ENCODE data around the gene TFAP2A. TPM values are rescaled to one million over a fixed set of nuclear protein-coding genes. Genes with fewer than 3 reads are reported as not detected.

Gene TFAP2A
- total and polyA plus RNA-seq, 8 donors, result 0.17 to 0.97 (median 0.39) TPM

GRCh38 chr6:10398446-10399218, 16.2 kb downstream of the TFAP2A start:
- Histone ChIP-seq H3K4me1 (peaks cover 0 to 6% of the 10 kb centered on the region in 2 donors), H3K36me3 (no peaks in the 10 kb centered on the region), H3K27me3 (peaks cover 89 to 100% of the 10 kb centered on the region in 2 donors), H3K4me3 (no peak overlapping the region), H3K9me3 (no peaks in the 10 kb centered on the region), H3K27ac (no peak overlapping the region)
- ATAC-seq, result no peak
- TF ChIP-seq CTCF (IDR thresholded peaks at IDR 0.05), result no peak
- intact Hi-C loops (cut with DNase I), result no loop called here
- no peak for DNase-seq

GRCh38 chr6:10397756-10398445, 17.0 kb downstream of the TFAP2A start:
- Histone ChIP-seq H3K4me3 (no peak overlapping the region), H3K27me3 (peaks cover 94 to 100% of the 10 kb centered on the region in 2 donors), H3K9me3 (no peaks in the 10 kb centered on the region), H3K4me1 (no peaks in the 10 kb centered on the region), H3K27ac (no peak overlapping the region), H3K36me3 (no peaks in the 10 kb centered on the region)
- intact Hi-C loops (cut with DNase I), result no loop called here
- ATAC-seq (no peak), DNase-seq (no peak)
- no peak for TF ChIP-seq CTCF (IDR thresholded peaks at IDR 0.05)

GRCh38 chr6:10396785-10397184, 18.1 kb downstream of the TFAP2A start:
- no peak for DNase-seq
- H3K9me3 ChIP-seq, result no peaks in the 10 kb centered on the region

GRCh38 chr6:10395704-10396546, 18.9 kb downstream of the TFAP2A start:
- intact Hi-C loops (cut with DNase I), result no loop called here
- DNase-seq, result no peak
- H3K27ac ChIP-seq, result no peak overlapping the region
- no peaks in the 10 kb centered on the region for H3K36me3 ChIP-seq
- no peaks in the 10 kb centered on the region for H3K9me3 ChIP-seq
- peaks cover 93 to 100% of the 10 kb centered on the region in 2 donors for H3K27me3 ChIP-seq
- ATAC-seq, result no peak
- H3K4me3 ChIP-seq, result no peak overlapping the region
- TF ChIP-seq CTCF (IDR thresholded peaks at IDR 0.05), result no peak
- no peaks in the 10 kb centered on the region for H3K4me1 ChIP-seq

More at GRCh38 chr6:10396785-10397184, 18.1 kb downstream of the TFAP2A start:
- Histone ChIP-seq H3K27me3 (peaks cover 92 to 100% of the 10 kb centered on the region in 2 donors), H3K27ac (no peak overlapping the region), H3K4me1 (no peaks in the 10 kb centered on the region), H3K4me3 (no peak overlapping the region), H3K36me3 (no peaks in the 10 kb centered on the region)
- intact Hi-C loops (cut with DNase I), result no loop called here
- TF ChIP-seq CTCF (IDR thresholded peaks at IDR 0.05), result no peak
- no peak for ATAC-seq
